Testis (tissue), 3 donors: ENCODE results near the gene DDX4. TPM values are rescaled to one million over a fixed set of nuclear protein-coding genes. Genes with fewer than 3 reads are reported as not detected.
"Not testable (repeated sequence)": the region's sequence is repeated elsewhere in the genome, so short reads cannot be mapped to it uniquely, and the experiment has no call there.

Experiments used
- DNase-seq: peaks from one replicate; pipeline ENCODE4 v3.0.0-alpha.2; 2019
- H3K27ac ChIP-seq, 2 donors: fragments of 200-600 bp; sonication (generic); one replicate each; pipeline ENCODE4 v1.5.1; 2019
- H3K27me3 ChIP-seq: fragments of 200-600 bp; sonication (generic); one replicate; pipeline ENCODE4 v1.5.1; 2019
- H3K36me3 ChIP-seq: fragments of 200-600 bp; sonication (generic); one replicate; pipeline ENCODE4 v1.5.1; 2017; ENCODE audit warnings: low read depth; ENCODE audit errors: missing control alignments
- H3K4me1 ChIP-seq: fragments of 200-600 bp; sonication (generic); one replicate; pipeline ENCODE4 v1.5.1; 2019
- H3K4me3 ChIP-seq, 2 donors: fragments of 200-600 bp; sonication (generic); one replicate each; pipeline ENCODE4 v1.5.1; 2017 to 2019
- H3K9me3 ChIP-seq: fragments of 200-600 bp; sonication (generic); one replicate; pipeline ENCODE4 v1.5.1; 2017
- CTCF ChIP-seq, 3 experiments: fragments of 450-650 bp in 2 of 3; fragments of 200-600 bp in 1 of 3; sonication (generic) in 1 of 3; IDR thresholded peaks; one replicate each; pipeline ENCODE4 v1.5.1; 2016 to 2019; ENCODE audit warnings: antibody characterized with exemption in 3 of 3, mild to moderate bottlenecking in 2 of 3, moderate library complexity in 1 of 3
- POLR2A ChIP-seq: fragments of 450-650 bp; IDR thresholded peaks from one replicate; pipeline ENCODE4 v1.6.1; 2017; ENCODE audit warnings: antibody characterized with exemption, mild to moderate bottlenecking, moderate library complexity
- WGBS, 2 donors: methylation state at CpG; one replicate each; pipeline ENCODE4 v1.1.5; 2018; 5-methylcytosine and 5-hydroxymethylcytosine counted together
- intact Hi-C: fragments of 100-400 bp; cut with DNase I; formaldehyde crosslinking; loops from one replicate; pipeline ENCODE4 v1.15.1; 2023; ENCODE audit warnings: low total_unique reads
- polyA plus RNA-seq: library from polyadenylated mRNA; stranded (reverse); fragments of 350-450 nt; fragmentation: Illumina TruSeq; extraction: RNeasy Lipid Tissue Mini Kit (QIAGEN cat#74804); gene quantifications from one replicate; pipeline ENCODE4 v1.2.3, GENCODE V29; 2014; ENCODE audit warnings: low read depth, low replicate concordance; ENCODE audit not compliant: insufficient read depth
- total RNA-seq, 2 donors: library from RNA; depleted of rRNA; stranded (reverse); fragments of >200 nt; gene quantifications; one replicate each; pipeline ENCODE4 v1.2.3, GENCODE V29; 2016

DDX4 gene
- total and polyA plus RNA-seq, 3 donors from 2014 or later = 85.8 to 165 (median 116) TPM

- H3K27ac ChIP-seq = no peak overlapping the region
- TF ChIP-seq CTCF (IDR thresholded peaks at IDR 0.05) = peak in 2 of 3 experiments; percentile 37 to 38
- TF ChIP-seq POLR2A = no peak
- H3K36me3 ChIP-seq = no peaks in the 10 kb centered on the region
- no peak for DNase-seq
- intact Hi-C loops = no loop called here
- H3K4me1 ChIP-seq = no peaks in the 10 kb centered on the region
- no peak overlapping the region for H3K4me3 ChIP-seq
- H3K9me3 ChIP-seq = no peaks in the 10 kb centered on the region
- H3K27me3 ChIP-seq = no peaks in the 10 kb centered on the region
- WGBS, 2 donors = 63 to 73% methylated on average over 3 of the region's 3 CpGs
These were observed 43.6 kb upstream of the DDX4 start for GRCh38 chr5:55694152-55694830.

- intact Hi-C loops, H3K4me3 ChIP-seq, H3K27me3 ChIP-seq, H3K9me3 ChIP-seq, H3K36me3 ChIP-seq, DNase-seq, H3K27ac ChIP-seq, H3K4me1 ChIP-seq: not testable (repeated sequence)
- 43 to 97% methylated on average over 17 to 18 of the region's 31 CpGs for WGBS, 2 donors
These were observed 41.2 kb upstream of the DDX4 start for GRCh38 chr5:55696704-55697103.

DNA sequence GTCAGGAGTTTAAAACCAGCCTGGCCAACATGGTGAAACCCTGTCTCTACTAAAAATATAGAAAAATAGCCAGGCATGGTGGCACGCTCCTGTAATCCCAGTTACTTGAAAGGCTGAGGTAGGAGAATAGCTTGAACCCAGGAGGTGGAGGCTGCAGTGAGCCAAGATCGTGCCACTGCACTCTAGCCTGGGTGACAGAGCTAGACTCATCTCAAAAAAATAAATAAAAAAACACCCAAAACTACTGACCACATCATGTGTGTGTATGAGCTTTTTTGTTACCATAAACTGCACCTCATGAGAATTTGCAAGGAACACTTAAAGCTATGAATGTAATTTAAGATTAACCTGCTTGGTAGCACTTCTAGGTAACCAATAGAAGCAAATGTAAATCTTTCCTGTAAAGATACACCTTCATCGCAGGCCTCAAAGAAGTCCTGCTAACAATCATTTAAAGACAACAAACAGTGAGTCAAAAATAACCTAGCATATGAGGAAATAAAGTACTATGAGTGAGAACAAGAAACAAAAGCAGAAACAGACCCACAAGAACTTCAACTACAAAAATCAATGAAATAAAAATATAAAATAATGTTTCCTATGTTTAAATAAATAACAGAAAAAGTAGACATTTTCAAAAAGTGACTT, 38.7 kb upstream of the DDX4 start:
- H3K4me1 ChIP-seq = no peaks in the 10 kb centered on the region
- TF ChIP-seq POLR2A (no peak), CTCF (IDR thresholded peaks at IDR 0.05) (no peak)
- no peaks in the 10 kb centered on the region for H3K9me3 ChIP-seq
- no peak overlapping the region for H3K27ac ChIP-seq
- intact Hi-C loops = no loop called here
- DNase-seq = no peak
- no peaks in the 10 kb centered on the region for H3K36me3 ChIP-seq
- 83 to 89% methylated on average over 3 of the region's 3 CpGs for WGBS, 2 donors
- H3K27me3 ChIP-seq = no peaks in the 10 kb centered on the region
- H3K4me3 ChIP-seq = no peak overlapping the region

DNA sequence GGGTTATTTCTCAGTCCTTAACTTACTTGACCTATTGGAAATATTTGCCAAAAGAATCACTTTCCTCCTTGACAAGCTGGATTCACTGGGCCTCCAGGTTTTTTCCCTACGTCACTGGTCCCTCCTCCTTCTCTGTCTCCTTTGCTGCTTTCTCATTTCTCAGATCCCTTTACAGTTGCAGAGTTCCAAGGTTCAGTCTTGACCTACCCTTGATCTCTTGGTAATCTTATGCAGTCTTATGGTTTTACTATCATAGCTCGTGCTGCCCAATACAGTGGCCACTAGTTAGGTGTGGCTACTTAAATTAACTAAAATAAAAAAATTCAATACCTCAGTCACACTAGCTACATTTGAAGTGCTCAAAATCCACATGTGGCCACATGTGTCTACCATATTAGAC, 37.1 kb upstream of the DDX4 start:
- TF ChIP-seq CTCF (IDR thresholded peaks at IDR 0.05) = no peak
- no peak for TF ChIP-seq POLR2A
- Histone ChIP-seq H3K27me3 (no peaks in the 10 kb centered on the region), H3K36me3 (no peaks in the 10 kb centered on the region), H3K9me3 (no peaks in the 10 kb centered on the region), H3K27ac (no peak overlapping the region), H3K4me1 (no peaks in the 10 kb centered on the region), H3K4me3 (no peak overlapping the region)
- WGBS, 2 donors = 82 to 93% methylated on average over 2 of the region's 2 CpGs
- DNase-seq = no peak
- intact Hi-C loops = no loop called here

GRCh38 chr5:55701462-55702103, 36.3 kb upstream of the DDX4 start:
- 77 to 95% methylated on average over 3 of the region's 3 CpGs for WGBS, 2 donors
- H3K4me3 ChIP-seq = no peak overlapping the region
- no peaks in the 10 kb centered on the region for H3K9me3 ChIP-seq
- H3K27ac ChIP-seq = no peak overlapping the region
- H3K36me3 ChIP-seq = no peaks in the 10 kb centered on the region
- no peaks in the 10 kb centered on the region for H3K27me3 ChIP-seq
- intact Hi-C loops = no loop called here
- H3K4me1 ChIP-seq = no peaks in the 10 kb centered on the region
- DNase-seq = no peak
- no peak for TF ChIP-seq POLR2A
- TF ChIP-seq CTCF (IDR thresholded peaks at IDR 0.05) = no peak
